Prostate gland (tissue), 2 donors: Measurements from ENCODE around the gene GALNT2.

Experiments used
- POLR2A ChIP-seq: fragments of 450-650 bp; IDR thresholded peaks from one replicate; pipeline ENCODE4 v1.6.1; 2016; ENCODE audit warnings: antibody characterized with exemption, mild to moderate bottlenecking
- POLR2AphosphoS5 ChIP-seq: sonication (generic); formaldehyde crosslinking; IDR thresholded peaks from one replicate; pipeline ENCODE4 v1.6.1; 2017; ENCODE audit warnings: antibody characterized with exemption
- TF ChIP-seq, protein P1 (sequence below), 4 experiments: fragments of 200-600 bp in 2 of 4; fragments of 450-650 bp in 2 of 4; sonication (generic) in 2 of 4; IDR thresholded peaks; 1 replicate in 3 of 4; 2 replicates in 1 of 4; pipeline ENCODE4 v1.5.1; 2016 to 2019; ENCODE audit warnings: antibody characterized with exemption in 4 of 4, mild to moderate bottlenecking in 2 of 4, moderate library complexity in 2 of 4

DNA sequence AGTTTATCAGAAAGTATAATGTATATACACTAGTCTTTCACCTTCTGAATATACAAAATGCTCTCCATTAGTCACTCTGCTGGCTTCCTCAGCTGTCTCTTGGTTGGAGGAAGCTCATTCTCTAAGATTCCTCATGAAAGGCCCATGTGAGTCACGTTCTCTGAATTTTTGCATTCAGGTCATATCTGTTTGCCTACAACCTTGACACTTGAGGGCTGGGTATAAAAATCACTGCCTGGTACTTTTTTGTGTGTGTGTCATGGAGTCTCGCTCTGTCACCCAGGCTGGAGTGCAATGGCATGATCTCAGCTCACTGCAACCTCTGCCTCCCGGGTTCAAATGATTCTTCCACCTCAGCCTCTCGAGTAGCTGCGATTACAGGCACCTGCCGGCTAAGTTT lies 2.8 kb upstream of the GALNT2 start:
- TF ChIP-seq, protein P1, sequence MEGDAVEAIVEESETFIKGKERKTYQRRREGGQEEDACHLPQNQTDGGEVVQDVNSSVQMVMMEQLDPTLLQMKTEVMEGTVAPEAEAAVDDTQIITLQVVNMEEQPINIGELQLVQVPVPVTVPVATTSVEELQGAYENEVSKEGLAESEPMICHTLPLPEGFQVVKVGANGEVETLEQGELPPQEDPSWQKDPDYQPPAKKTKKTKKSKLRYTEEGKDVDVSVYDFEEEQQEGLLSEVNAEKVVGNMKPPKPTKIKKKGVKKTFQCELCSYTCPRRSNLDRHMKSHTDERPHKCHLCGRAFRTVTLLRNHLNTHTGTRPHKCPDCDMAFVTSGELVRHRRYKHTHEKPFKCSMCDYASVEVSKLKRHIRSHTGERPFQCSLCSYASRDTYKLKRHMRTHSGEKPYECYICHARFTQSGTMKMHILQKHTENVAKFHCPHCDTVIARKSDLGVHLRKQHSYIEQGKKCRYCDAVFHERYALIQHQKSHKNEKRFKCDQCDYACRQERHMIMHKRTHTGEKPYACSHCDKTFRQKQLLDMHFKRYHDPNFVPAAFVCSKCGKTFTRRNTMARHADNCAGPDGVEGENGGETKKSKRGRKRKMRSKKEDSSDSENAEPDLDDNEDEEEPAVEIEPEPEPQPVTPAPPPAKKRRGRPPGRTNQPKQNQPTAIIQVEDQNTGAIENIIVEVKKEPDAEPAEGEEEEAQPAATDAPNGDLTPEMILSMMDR (IDR thresholded peaks at IDR 0.05): no peak
- TF ChIP-seq POLR2AphosphoS5: no peak
- TF ChIP-seq POLR2A: no peak
